Measurements from ENCODE around the gene KAZALD1.

The KAZALD1 gene

DNA sequence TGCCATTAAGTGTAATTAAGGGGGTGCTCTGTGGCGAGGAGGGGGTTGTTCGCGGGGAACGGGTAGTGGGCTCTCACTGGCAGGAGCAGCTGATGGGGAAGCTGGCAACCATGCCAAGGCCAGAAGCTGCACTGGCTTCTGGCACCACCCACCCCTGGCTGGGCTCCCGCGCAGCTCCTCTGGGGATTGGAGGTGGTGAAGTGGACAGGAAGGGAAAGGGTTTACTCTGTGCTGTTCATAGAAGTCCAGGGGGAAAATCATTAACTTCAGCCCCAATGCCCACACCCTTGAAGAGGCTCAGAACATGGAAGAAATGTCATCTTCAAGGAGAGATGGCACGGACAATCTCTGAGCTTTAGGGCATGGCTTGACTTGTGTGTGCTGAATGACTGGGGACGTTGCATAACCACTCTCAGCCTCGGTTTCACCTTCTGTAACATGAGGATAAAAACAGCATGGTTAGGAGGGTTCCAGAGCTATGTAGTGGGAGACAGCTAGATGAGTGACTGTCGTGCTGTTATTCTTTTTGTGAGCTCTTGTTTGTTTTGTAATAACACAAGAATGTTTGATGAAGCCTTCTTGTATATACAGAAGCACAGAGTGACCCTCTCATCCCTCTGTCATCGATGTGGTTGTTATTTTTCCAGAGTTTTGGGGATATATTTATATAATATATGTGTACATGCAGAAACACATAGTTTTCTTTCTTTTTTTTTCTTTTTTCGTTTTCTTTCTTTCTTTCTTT lies 29.9 kb downstream of the KAZALD1 start:
- TF ChIP-seq CEBPB (IDR thresholded peaks at IDR 0.05), result 0 out of 2 replicates have a peak, but pooled peaks have one; percentile 16
- TF ChIP-seq ZBTB7A (IDR thresholded peaks at IDR 0.05; ENCODE audit: low read depth), result no peak
- TF ChIP-seq, protein P1, sequence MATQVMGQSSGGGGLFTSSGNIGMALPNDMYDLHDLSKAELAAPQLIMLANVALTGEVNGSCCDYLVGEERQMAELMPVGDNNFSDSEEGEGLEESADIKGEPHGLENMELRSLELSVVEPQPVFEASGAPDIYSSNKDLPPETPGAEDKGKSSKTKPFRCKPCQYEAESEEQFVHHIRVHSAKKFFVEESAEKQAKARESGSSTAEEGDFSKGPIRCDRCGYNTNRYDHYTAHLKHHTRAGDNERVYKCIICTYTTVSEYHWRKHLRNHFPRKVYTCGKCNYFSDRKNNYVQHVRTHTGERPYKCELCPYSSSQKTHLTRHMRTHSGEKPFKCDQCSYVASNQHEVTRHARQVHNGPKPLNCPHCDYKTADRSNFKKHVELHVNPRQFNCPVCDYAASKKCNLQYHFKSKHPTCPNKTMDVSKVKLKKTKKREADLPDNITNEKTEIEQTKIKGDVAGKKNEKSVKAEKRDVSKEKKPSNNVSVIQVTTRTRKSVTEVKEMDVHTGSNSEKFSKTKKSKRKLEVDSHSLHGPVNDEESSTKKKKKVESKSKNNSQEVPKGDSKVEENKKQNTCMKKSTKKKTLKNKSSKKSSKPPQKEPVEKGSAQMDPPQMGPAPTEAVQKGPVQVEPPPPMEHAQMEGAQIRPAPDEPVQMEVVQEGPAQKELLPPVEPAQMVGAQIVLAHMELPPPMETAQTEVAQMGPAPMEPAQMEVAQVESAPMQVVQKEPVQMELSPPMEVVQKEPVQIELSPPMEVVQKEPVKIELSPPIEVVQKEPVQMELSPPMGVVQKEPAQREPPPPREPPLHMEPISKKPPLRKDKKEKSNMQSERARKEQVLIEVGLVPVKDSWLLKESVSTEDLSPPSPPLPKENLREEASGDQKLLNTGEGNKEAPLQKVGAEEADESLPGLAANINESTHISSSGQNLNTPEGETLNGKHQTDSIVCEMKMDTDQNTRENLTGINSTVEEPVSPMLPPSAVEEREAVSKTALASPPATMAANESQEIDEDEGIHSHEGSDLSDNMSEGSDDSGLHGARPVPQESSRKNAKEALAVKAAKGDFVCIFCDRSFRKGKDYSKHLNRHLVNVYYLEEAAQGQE (IDR thresholded peaks at IDR 0.05; ENCODE audit: low read depth), result no peak
- TF ChIP-seq FOXM1 (IDR thresholded peaks at IDR 0.05; ENCODE audit: borderline replicate concordance, low read depth), result no peak
- TF ChIP-seq EP300 (IDR thresholded peaks at IDR 0.05; ENCODE audit: borderline replicate concordance), result no peak

DNA sequence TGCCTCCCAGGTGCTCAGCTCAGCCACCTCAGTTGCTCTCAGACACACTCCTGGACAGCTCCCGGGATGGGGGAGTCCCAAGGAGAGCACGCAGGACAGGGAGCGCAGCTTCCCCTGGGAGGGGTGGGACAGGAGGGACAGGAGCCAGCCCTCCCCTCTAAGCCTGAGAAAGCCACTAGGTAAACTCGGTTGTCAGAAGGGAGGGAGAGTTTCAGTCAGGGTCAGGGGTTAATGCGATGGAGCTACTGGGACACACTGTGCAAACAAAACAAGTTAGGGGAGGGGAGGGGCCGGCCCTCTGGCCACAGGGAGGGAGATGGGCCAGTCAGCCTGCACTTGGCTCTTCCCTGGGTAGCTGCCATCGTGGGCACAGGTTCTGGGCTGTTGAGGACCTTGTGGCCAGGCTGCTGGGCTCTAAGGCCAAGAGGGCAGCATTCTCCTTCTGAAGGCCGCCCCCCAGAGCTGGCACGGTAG lies 31.1 kb downstream of the KAZALD1 start:
- TF ChIP-seq, protein P1 (IDR thresholded peaks at IDR 0.05; ENCODE audit: low read depth), result peak; percentile 63
- TF ChIP-seq, protein P2, sequence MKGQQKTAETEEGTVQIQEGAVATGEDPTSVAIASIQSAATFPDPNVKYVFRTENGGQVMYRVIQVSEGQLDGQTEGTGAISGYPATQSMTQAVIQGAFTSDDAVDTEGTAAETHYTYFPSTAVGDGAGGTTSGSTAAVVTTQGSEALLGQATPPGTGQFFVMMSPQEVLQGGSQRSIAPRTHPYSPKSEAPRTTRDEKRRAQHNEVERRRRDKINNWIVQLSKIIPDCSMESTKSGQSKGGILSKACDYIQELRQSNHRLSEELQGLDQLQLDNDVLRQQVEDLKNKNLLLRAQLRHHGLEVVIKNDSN (IDR thresholded peaks at IDR 0.05), result no peak
- no peak for TF ChIP-seq FOXM1 (IDR thresholded peaks at IDR 0.05; ENCODE audit: borderline replicate concordance, low read depth)

DNA sequence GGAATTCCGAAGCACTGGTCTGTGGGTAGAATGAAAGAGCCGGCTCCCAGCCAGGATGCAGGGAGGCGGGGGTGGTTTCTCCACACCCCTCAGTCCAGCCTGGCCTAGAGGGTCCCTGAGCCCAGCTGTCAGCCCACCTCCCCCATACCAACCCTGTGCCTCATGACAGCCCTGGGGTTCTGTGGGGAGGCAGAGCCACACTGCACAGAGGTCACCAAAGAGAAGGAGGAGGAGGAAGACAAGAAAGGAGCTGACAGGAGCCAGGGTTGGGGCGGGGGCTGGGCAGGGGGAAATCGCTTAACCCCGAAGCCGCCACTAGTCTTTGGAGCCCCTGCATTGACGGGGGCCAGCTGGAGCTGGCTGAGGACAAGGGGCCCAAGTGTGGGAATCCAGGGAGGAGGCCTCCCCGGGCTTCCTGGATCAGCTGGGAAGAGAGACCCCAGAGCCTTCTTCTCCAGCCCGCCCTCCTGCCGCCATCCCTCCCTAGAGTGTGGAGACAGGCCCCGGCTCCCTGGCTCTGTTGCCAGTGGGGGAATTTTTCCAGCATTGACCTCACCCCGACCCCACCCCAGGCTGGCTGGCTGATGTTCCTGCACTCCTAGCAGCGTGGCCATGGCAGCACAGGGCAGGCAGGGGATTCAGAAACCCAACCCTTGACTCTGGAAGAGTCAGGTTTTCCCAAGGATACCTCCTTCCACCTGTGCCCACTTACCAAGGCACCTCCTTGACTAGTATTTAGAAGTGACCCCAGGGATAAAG lies 32.5 kb downstream of the KAZALD1 start:
- TF ChIP-seq, protein P1 (IDR thresholded peaks at IDR 0.05; ENCODE audit: low read depth), result no peak
- TF ChIP-seq, protein P3, sequence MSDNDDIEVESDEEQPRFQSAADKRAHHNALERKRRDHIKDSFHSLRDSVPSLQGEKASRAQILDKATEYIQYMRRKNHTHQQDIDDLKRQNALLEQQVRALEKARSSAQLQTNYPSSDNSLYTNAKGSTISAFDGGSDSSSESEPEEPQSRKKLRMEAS (IDR thresholded peaks at IDR 0.05), result no peak
- no peak for TF ChIP-seq ZBTB7A (IDR thresholded peaks at IDR 0.05; ENCODE audit: low read depth)
- no peak for TF ChIP-seq TAF1 (IDR thresholded peaks at IDR 0.05; ENCODE audit: low read depth)
- TF ChIP-seq EGR1 (IDR thresholded peaks at IDR 0.05), result no peak
- TF ChIP-seq CEBPB (IDR thresholded peaks at IDR 0.05), result no peak
- TF ChIP-seq FOXM1 (IDR thresholded peaks at IDR 0.05; ENCODE audit: borderline replicate concordance, low read depth), result no peak
- TF ChIP-seq, protein P2 (IDR thresholded peaks at IDR 0.05), result no peak
- no peak for TF ChIP-seq CREB1 (IDR thresholded peaks at IDR 0.05; ENCODE audit: low read depth)
- no peak for TF ChIP-seq EP300 (IDR thresholded peaks at IDR 0.05; ENCODE audit: borderline replicate concordance)
- TF ChIP-seq NFIC (IDR thresholded peaks at IDR 0.05), result no peak
- no peak for TF ChIP-seq TCF12 (IDR thresholded peaks at IDR 0.05; ENCODE audit: low read depth)
- TF ChIP-seq YY1 (IDR thresholded peaks at IDR 0.05; ENCODE audit: low read depth), result no peak
- no peak for TF ChIP-seq TEAD4 (IDR thresholded peaks at IDR 0.05)
- TF ChIP-seq RAD21 (IDR thresholded peaks at IDR 0.05; ENCODE audit: low read depth), result no peak

DNA sequence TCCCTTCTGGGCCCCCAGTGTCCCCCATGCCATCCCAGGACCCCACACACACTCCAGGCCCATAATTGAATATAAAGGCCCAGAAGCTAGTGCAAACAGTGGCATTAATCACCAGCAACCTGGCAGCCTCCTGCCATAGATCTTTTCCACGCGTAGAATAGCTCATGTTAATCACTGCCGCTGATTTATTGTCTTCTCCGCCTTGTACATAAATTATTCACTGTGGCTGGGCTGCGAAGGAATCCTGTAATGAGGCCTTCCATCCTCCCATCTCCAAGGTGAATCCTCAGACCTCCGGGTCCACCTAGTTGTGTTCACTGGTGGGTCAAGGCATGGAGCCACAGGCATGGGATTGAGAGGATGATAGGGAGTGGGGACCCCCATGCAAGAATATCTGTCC lies 33.2 kb downstream of the KAZALD1 start:
- TF ChIP-seq, protein P1 (IDR thresholded peaks at IDR 0.05; ENCODE audit: low read depth), result no peak
- no peak for TF ChIP-seq FOXM1 (IDR thresholded peaks at IDR 0.05; ENCODE audit: borderline replicate concordance, low read depth)
- TF ChIP-seq CREB1 (IDR thresholded peaks at IDR 0.05; ENCODE audit: low read depth), result no peak
- no peak for TF ChIP-seq TEAD4 (IDR thresholded peaks at IDR 0.05)
- TF ChIP-seq YY1 (IDR thresholded peaks at IDR 0.05; ENCODE audit: low read depth), result no peak

Data from Ishikawa (cell line).